NCI-H1417 treated with DMSO at 0.1 percent for 48 hours (cell line): ENCODE measurements around the gene ARHGEF28.
A peak's percentile ranks its signal among the peaks of the same experiment; 100 is the strongest.

ENCODE experiments used
- DNase-seq: peaks from one replicate; lab custom pipeline; 2025; lab: John Stamatoyannopoulos, UW

Gene ARHGEF28

GRCh38 chr5:73625944-73626811, at the start of gene ARHGEF28:
TSS of gene ARHGEF28 (plus strand) at chr5:73626196. CDS start at chr5:73684852, 58,656 bp downstream.
- DNase-seq, result no peak

- DNase-seq, result no peak
Measured at GRCh38 chr5:73582285-73583145, 43.5 kb upstream of the ARHGEF28 start.

GRCh38 chr5:73587923-73588322, 38.1 kb upstream of the ARHGEF28 start:
- no peak for DNase-seq

- no peak for DNase-seq
Measured at GRCh38 chr5:73591102-73591695, 34.8 kb upstream of the ARHGEF28 start.

GRCh38 chr5:73591698-73592501, 34.1 kb upstream of the ARHGEF28 start:
- DNase-seq, result no peak

GRCh38 chr5:73592551-73592950, 33.4 kb upstream of the ARHGEF28 start:
- no peak for DNase-seq

- no peak for DNase-seq
Measured at GRCh38 chr5:73596705-73597328, 29.2 kb upstream of the ARHGEF28 start.

- no peak for DNase-seq
Measured at GRCh38 chr5:73599380-73599779, 26.6 kb upstream of the ARHGEF28 start.

- DNase-seq, result no peak
Measured at GRCh38 chr5:73603998-73604397, 22.0 kb upstream of the ARHGEF28 start.

GRCh38 chr5:73605223-73606087, 20.5 kb upstream of the ARHGEF28 start:
- DNase-seq, result no peak

DNA sequence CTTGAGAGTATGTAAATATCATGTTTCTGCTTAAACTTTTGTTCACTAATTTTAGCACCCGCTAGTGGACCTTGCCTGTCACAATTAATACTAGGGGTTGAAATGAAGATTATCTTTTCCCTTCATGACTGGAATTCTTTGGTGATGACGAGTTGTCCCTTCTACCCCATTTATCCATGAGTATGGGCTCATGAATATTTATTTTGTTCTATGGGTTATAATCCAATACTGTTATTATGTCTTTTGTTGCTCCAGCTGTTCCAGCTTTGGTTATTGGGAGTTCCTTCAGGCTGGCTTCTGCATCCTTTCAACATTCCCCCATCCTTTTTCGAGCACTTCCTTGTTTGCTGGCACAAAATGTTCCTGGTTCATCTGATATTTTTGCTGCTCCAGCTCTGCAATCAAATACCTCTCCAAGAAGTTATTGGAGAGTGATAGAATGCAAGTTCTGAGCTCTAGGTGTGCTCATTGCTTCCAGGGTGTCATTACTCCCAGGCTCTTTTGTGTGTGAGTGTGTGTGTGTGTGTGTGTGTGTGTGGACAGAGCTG, 19.7 kb upstream of the ARHGEF28 start:
- DNase-seq, result no peak

- DNase-seq, result no peak
Measured at GRCh38 chr5:73607228-73607627, 18.8 kb upstream of the ARHGEF28 start.

- DNase-seq, result no peak
Measured at GRCh38 chr5:73612799-73613198, 13.2 kb upstream of the ARHGEF28 start.

DNA sequence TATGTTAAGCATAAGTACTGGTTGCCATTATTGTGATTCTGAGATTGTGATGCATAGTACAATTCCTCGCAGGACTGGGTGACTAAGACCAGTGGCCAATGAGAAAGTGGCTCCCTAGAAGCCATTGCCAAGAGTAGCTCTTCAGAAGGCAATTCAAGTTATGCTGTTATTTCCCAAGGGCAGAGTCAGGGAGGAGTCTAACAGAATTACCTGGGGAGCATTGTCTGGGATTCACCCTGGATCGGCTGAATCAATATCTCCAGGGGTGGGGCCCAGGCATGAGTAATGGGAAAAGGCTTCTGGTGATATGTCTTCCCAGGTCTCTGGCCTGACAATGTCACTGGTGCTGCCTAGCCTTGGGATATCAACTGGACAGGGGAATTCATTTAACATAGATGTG, 10.9 kb upstream of the ARHGEF28 start:
- DNase-seq, result no peak

DNA sequence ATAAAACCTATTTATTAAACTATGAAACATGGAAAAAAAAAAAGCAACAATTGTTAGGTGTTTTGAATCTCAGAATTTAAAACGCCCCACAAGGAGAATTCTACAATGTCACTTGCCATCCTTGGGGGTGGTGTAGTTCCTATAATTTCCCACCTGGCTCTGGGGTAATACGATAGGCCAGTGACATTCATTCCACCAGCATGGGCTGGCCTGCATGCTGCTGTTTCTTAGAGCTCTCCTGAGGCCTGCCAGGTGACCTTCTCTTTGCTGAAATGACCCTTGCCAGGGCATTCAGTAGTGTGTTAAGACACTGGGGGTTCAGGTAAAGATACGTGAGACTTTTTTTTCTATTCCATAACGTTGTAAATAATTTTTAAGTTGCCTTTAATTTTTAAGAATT, 10.0 kb upstream of the ARHGEF28 start:
- DNase-seq, result no peak

- DNase-seq, result no peak
Measured at GRCh38 chr5:73617510-73618279, 8.3 kb upstream of the ARHGEF28 start.

DNA sequence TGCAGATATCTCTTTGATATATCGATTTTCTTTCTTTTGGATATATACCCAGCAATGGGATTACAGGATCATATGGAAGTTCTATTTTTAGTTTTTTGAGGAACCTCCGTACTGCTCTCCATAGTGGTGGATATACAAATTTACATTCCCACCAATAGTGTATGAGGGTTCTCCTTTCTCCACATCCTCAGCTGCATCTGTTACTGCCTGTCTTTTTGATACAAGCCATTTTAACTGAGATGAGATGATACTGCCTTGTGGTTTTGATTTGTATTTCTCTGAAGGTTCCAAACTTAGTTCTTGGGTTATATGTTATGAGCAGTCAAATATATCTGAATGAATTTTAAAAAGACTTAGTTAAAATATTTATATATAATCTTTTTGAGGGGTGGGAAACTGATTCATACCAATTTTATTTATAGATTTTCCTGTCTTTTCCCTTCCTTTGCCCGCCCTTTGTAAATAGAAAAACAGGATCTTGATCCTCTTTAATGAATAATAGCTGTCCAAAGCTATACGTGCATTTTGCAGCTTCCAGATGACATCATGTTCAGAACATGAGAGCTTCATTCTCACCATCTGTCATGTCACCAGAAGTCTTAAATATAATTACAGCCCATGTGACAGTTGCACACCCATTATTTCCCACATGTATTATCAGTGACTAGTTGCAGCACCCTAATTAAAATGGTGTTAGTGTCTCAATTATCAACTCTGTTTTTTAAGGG, 6.2 kb upstream of the ARHGEF28 start:
- peak; percentile 20 for DNase-seq

- no peak for DNase-seq
Measured at GRCh38 chr5:73620334-73620687, 5.7 kb upstream of the ARHGEF28 start.

DNA sequence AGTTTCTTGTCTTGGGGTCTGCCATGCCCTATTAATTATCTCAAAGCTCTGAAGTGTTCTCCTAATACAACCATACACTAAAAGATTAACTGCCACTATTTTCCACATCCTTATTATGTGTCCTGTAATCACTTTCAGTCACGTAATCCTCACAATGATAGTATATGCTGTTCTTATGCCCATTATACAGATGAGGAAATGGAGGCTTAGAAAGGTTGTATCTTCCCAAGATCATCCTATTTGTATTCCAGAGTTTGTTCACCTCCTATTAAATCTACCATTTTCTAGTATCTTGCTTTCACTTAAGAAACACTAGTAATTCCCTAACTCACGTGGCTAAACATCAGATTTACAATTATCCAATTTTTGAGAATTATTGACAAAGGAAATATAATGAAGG, 2.9 kb upstream of the ARHGEF28 start:
- DNase-seq, result no peak
